Epithelial cell of proximal tubule (primary cell): ENCODE measurements around the gene UPK3B. TPM values are rescaled to one million over a fixed set of nuclear protein-coding genes. Genes with fewer than 3 reads are reported as not detected.
A peak's percentile ranks its signal among the peaks of the same experiment; 100 is the strongest.
"Not testable (repeated sequence)": the region's sequence is repeated elsewhere in the genome, so short reads cannot be mapped to it uniquely, and the experiment has no call there.

Source experiments
- DNase-seq: peaks from one replicate; pipeline ENCODE4 v3.0.0-alpha.2; 2011; ENCODE audit warnings: low read depth
- H3K4me3 ChIP-seq: 2 replicates; pipeline ENCODE4 v1.5.1; 2011; ENCODE audit warnings: low read depth, mild to moderate bottlenecking, low read length
- total RNA-seq: library from RNA; depleted of rRNA; stranded (reverse); fragments of >200 nt; gene quantifications from 2 replicates; pipeline ENCODE4 v1.2.3, GENCODE V29; 2015
- TF ChIP-seq, protein P1 (sequence below): conservative IDR thresholded peaks from 2 replicates; pipeline ENCODE4 v1.5.1; 2012; ENCODE audit warnings: low read depth, mild to moderate bottlenecking, low read length

The UPK3B gene
- total RNA-seq: not detected in 2 replicates

DNA sequence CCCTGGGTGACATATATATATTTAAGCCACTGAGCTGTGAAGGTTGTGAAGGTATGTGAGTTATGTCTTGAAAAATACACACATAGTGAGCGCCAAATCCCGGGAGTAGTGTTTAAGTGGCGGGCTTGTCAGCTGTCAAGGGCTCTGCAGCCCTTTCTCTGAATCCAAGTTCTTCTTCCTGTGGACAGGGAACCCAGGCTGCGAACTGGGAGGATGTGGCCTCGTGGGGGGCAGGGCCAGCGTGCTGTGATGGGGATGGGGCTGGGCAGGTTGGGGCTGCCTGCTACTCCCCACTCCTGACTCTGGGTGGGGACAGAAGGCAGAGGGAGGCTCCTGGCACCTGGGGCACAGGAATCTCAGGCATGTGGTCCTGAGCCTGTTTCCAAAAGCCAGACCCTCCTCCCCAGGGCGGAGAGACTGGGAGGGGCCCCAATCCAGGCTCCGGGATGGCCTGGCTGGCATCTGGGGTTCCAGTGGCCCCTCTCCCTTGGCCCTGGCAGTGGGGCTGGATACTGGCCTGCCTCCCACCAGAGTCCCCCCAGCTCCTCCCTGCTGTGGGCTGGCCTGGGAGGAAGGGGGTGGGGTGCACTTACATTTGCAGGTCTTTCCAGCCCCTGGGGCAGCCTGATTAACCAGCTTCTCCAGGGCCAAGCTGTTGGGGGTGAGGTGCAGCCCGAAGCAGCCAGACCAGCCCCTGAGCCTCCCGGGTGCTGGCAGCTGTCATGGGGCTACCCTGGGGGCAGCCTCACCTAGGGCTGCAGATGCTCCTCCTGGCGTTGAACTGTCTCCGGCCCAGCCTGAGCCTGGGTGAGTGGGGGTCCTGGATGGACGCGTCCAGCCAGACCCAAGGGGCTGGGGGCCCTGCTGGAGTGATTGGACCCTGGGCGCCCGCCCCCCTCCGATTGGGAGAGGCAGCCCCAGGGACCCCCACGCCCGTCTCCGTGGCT, at the start of gene UPK3B:
UPK3B (plus strand) TSS at position 622 of the 947 bp plus-strand sequence; CDS start at position 723, 101 bp downstream.
- TF ChIP-seq, protein P1, sequence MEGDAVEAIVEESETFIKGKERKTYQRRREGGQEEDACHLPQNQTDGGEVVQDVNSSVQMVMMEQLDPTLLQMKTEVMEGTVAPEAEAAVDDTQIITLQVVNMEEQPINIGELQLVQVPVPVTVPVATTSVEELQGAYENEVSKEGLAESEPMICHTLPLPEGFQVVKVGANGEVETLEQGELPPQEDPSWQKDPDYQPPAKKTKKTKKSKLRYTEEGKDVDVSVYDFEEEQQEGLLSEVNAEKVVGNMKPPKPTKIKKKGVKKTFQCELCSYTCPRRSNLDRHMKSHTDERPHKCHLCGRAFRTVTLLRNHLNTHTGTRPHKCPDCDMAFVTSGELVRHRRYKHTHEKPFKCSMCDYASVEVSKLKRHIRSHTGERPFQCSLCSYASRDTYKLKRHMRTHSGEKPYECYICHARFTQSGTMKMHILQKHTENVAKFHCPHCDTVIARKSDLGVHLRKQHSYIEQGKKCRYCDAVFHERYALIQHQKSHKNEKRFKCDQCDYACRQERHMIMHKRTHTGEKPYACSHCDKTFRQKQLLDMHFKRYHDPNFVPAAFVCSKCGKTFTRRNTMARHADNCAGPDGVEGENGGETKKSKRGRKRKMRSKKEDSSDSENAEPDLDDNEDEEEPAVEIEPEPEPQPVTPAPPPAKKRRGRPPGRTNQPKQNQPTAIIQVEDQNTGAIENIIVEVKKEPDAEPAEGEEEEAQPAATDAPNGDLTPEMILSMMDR: no peak
- DNase-seq: no peak
- no peak within 1 kb of the TSS for H3K4me3 ChIP-seq

DNA sequence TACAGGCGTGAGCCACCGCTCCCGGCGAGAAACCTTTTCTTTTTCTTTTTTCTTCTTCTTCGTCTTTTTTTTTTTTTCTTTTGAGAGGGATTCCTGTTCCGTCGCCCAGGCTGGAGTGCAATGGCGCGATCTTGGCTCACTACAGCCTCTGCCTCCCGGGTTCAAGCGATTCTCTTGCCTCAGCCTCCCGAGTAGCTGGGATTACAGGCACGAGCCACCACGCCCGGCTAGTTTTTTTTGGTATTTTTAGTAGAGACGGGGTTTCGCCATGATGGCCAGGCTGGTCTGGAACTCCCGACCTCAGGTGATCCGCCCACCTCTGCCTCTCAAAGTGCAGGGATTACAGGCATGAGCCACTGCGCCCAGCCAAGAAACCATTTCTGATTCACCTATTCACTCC, 49.6 kb upstream of the UPK3B start:
- H3K4me3 ChIP-seq, DNase-seq: not testable (repeated sequence)

DNA sequence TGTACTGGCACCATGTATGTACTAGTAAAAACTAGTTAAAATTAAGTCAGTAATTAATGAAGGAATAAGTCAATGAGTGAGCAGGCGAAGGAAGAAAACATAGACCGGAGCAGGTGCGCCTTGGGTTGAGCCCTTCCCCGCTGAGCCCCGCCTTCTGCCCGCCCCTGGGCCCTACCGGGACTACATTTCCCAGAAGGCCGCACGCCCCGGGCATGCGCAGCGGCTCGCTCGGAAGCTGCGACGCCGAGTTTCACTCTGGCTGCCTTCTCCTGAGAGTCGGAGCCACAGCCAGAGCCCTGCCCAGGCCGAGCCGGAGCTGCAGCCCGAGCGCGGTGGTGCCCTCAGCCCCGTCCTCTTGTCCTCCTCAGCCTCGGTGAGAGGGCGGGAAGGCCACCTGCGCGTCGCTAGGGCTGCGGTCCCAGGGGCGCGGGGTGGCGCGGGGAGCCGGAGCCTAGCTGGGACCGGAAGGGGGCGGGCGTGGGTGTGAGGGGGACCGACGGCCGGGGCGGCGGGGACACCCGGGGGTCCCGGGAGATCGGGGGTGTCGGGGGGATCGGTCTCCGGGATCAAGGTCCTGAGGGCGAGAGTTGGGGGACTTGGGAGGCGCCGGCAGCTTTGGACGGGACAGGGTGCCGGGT, 48.8 kb upstream of the UPK3B start, which contains the start of gene DTX2:
DTX2 (plus strand) TSS at position 246 of the 638 bp plus-strand sequence. CDS start 18,801 bp downstream, outside the sequence.
- H3K4me3 ChIP-seq: peak within 1 kb of the TSS; percentile 53
- not testable (repeated sequence) for DNase-seq

DNA sequence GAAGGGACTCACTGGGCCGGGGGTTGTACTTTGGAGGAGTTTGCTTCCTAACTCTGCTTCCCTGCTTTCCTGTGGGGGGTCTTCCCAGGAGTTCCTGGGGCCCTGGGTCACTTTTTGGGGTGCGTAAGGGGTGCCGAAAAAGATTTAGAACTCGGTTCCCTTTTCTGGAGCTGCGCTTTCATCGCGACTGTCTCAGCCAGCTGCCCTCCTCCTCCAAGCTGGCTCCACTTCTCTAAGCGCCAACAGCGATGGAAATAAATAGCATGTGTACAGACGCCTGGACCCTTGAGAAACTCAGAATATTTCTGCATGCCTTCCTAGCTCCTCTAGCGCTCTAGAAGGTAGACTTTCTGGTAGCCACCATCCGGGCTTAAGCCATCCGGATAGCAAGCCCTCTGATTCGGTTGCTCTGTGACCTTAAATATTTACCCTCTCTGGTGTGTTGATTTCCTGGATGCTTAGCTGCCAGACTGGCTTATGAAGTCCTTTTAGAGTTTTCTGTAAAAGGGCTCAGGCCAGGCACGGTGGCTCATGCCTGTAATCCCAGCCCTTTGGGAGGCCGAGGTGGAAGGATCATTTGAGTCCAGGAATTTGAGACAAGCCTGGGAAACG, 48.0 kb upstream of the UPK3B start:
- DNase-seq, H3K4me3 ChIP-seq: not testable (repeated sequence)

DNA sequence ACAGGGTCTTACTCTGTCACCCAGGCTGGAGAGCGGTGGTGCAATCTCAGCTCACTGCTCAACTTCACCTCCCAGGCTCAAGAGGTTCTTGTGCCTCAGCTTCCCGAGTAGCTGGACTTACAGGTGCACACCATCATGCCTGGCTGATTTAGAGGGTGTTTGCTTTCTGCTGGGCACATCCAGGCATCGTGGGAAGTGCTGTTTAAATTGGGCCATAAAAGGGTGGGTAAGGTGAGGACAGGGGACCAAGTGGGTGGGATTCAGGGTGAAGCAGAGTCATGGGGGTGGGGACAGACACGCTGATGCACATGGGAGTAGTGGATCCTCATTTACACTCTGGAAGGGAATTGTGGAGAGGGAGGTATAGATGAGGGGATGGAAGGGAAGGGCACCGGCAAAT, 45.4 kb upstream of the UPK3B start:
- not testable (repeated sequence) for DNase-seq, H3K4me3 ChIP-seq

DNA sequence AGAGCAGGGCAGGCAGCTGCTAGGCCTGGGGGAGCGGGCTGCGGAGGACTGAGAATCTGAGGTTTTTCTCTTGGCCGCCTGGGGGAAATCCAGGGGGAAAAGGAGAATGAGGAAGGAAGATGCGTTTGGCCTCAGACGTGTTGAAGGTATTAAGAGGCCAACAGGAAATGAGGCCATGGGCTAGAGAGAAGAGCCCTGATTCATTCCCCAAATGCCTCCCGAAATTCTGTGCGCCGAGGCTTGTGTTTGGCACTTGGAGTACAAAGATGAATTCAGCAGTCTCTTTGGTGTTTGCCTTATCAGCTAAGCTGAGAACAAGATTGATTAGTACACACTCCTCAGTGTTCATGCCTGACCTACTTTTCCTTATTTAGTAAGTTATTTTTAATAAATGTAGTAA, 44.4 kb upstream of the UPK3B start:
- not testable (repeated sequence) for DNase-seq, H3K4me3 ChIP-seq

DNA sequence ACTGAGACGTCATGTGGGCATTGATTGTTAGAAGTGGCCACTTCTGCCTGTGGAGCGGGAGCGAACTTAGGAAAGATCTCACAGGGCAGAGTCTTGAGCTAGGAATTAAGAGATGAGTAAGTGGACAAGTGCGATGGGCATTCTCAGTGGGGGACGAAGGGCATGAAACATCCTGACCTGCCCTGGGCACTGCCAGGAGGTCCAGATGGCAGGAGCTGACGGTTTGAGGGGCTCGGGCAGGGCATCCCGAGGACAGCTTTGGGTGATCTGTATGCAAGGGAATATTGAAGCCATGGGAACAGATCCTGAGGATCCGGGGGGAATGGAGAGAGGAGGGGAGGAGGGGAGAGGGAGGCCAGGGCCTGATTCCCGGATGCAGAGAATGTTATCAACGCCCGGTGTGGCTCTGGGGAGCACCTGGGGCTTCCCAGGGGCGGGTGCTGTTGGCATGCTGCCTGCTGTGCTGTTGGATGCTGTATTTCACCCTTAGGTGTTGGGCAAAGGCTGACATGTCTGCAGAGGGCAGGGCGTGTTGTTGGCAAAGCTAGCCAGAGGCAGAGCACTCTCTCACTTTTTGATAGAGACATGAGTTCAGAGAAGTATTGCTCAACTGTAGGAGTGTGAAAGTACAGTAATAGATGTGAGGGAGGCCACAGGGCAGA, 42.5 kb upstream of the UPK3B start:
- peak; percentile 6 for DNase-seq
- not testable (repeated sequence) for H3K4me3 ChIP-seq

DNA sequence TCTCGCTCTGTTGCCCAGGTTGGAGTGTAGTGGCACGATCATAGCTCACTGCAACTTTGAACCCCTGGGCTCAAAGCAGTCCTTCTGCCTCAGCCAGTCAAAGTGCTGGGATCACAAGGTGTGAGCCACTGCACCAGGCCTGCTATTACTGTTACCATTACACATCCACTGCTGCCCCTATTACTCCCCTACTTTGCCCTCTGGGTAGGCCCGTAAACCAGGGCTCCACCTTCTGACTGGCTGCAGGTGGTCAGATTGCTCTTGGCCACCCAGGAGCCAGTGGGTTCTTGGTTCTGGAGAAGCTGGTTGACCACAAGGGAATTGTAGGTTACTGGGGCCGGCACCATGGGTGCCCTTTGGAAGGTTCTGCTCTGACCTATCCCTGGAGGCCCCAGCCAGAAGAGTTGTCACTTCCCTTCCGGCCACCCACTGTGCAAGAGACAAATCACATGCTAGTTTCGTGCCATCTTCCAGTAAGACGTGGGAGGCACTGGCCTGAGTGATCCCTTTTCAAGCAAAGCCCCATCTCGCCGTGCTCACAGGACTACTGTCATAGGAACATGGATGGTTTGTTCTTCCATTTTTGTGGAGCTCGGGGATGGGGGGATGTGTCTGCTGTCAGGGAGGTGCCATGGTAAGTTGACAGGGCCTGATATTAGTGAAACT, 38.7 kb upstream of the UPK3B start:
- H3K4me3 ChIP-seq, DNase-seq: not testable (repeated sequence)

DNA sequence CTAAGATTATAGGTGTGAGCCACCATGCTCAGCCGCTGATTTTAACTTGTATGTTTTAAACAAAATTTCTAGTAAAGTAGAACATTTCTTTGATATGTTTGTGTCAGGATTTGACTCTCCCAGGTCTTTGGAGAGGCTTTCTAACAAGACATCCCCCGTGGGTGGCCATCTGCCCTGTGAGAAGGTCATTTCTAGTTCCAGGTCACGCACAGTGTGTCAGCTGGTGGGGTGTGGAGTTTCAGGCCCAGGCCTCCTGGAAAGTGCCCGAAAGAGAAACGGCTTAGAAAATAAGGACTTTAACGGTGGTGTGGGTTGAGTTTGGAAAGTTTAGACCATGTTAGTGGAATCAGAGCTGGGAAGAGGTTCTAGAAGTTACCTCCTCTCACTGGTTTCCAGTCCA, 37.3 kb upstream of the UPK3B start:
- not testable (repeated sequence) for H3K4me3 ChIP-seq, DNase-seq

DNA sequence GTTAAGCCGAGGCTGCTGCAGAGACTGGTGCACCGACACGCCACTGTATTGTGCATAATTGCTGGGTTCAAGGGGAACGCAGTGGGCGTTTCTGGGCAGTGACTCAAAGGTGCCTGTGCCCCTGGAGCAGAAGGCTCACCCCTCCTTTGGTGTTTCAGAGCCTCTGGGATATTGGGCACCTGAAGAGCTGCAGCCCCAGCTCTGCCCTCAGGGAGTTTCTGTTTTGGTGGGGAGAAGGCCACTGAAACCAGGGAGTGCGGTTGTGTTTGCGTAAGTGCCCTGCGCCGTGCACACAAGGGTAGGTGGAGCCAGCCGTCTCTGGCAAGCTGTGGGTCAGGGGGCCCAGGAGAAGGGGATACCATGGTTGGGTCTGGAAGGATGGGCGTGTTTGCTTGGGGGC, 34.1 kb upstream of the UPK3B start:
- DNase-seq, H3K4me3 ChIP-seq: not testable (repeated sequence)

DNA sequence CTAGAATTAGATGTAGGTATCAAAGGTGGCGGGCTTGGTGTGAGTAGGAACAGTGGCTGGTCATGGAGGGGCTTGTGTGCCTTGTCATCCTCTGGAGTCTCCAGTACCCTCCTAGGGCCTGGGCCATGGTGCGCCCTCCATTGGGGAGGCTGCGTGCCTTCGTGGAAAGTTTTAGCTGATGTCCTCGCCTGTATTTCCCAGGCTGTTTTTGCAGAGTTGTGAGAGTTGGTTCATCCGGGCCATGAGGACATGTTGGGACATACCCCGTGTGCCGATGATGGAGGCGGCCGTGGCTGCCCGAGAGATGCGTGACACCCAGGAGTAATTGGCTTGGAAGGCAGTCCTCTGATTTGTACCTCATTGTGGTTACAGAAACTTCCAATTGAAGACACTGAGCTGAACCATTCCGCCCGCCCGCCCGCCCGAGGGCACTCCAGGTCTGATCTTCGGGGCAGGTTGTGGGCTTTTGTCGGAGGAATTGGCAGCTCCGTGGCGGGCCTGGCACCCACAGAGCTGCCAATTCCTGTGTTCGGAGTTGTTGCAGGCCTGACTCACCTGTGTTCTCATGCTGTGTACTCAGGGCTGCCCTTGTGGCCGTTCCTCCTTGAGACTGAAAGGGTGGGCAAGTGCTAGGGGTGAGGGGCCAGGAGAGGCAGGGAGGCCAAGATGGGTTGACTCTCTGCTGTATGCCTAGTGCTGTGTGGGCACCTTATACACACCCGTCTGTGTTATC, 33.4 kb upstream of the UPK3B start:
- H3K4me3 ChIP-seq, DNase-seq: not testable (repeated sequence)

DNA sequence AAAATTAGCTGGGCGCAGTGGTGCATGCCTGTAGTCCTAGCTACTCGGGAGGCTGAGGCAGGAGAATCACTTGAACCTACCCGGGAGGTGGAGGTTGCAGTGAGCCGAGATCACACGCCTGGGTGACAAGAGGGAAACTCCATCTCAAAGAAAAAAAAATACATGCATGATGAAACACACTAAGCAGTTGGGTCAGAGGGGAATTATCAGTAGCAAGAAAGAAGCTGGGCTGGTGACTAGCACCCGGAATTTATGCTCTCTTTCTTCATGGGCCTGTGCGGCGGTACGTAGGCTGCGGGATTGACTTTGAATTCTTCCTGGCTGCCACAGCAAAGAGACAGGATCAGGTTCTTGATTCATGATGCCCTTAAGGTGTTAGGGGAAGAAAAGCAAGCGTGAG, 30.7 kb upstream of the UPK3B start:
- DNase-seq, H3K4me3 ChIP-seq: not testable (repeated sequence)

DNA sequence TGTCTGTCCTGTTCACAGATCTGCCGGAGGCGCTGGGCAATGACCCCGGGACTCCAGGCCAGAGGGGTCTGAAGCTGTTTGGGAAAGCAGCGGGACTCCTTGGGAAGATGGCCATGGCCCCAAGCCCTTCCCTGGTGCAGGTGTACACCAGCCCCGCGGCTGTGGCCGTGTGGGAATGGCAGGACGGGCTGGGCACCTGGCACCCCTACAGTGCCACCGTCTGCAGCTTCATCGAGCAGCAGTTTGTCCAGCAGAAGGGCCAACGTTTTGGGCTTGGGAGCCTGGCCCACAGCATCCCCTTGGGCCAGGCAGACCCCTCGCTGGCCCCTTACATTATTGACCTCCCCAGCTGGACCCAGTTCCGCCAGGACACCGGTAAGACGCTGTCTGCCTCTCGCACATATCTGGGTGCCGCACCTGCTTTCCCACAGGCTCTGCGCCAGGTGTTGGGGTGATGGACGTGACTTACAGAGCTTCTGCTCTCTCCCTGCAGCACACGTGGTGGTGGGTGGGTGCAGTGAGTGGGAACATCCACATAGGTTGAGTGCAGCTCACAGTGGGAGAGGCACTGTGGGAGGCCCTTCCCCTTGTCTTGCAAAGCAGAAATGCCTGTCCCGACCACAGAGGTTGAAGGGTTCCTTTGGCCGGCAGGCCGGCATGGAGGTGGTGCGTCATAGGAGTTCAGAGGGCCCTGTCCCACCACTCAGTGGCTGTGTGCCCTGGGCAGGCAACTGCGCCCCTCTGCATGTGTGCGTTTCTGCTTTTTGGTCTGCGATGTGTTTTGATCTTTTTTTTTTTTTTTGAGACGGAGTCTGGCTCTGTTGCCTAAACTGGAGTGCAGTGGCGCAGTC, 29.7 kb upstream of the UPK3B start:
- not testable (repeated sequence) for DNase-seq

DNA sequence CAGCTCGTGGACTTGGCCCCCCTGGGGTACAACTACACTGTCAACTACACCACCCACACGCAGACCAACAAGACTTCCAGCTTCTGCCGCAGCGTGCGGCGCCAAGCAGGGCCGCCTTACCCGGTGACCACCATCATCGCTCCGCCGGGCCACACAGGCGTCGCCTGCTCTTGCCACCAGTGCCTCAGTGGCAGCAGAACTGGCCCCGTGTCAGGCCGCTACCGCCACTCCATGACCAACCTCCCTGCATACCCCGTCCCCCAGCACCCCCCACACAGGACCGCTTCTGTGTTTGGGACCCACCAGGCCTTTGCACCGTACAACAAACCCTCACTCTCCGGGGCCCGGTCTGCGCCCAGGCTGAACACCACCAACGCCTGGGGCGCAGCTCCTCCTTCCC, 27.7 kb upstream of the UPK3B start:
- not testable (repeated sequence) for H3K4me3 ChIP-seq, DNase-seq

More for the DNA sequence above, 29.7 kb upstream of the UPK3B start:
- H3K4me3 ChIP-seq: not testable (repeated sequence)

DNA sequence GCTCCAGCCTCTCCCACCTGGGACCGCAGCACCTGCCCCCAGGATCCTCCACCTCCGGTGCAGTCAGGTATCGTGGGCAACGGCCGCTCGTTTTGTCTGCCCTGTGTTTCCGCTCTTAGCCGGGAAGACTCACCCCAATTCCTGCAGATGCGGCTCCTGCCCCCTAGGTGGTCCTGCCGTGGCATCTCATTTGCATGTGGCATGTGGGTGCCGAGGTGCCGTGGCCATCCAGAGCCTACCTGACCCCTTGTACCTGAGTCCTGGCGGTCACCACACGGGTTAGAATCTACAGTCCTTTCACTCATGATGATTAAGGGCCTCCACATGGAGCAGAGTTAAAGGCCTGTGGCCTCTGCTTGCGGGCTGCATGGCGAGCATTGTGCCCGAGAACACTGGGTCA, 27.3 kb upstream of the UPK3B start:
- H3K4me3 ChIP-seq, DNase-seq: not testable (repeated sequence)

DNA sequence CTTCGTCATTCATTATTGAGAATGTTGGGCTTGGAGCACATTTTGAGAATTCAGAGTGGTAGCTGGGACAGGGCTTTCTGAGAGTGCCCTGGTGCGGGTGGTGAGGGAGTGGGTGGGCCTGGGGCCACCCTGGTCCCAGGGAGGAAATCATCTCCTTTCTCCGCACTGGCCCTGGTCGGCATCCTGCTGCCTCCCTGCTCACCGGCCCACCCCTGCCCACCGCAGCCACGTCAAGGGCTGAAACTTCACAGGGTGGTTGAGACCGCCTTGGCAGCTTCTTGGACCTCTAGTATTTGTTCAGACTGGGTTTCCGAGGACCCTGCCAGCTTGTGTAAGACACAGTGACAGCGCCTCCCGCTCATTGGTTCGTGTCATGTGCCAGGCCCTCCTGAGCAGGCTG, 25.9 kb upstream of the UPK3B start:
- H3K4me3 ChIP-seq, DNase-seq: not testable (repeated sequence)
